ENCODE results near the gene ZNF410.

The ZNF410 gene

GRCh38 chr14:73878436-73878835 lies 8.2 kb upstream of the ZNF410 start:
- Histone ChIP-seq H2AFZ (ENCODE audit: low read depth, low read length) (no peak overlapping the region), H3K4me3 (ENCODE audit: low read depth in 1 of 2, low read length in 2 of 2) (no peak overlapping the region), H3K27ac (ENCODE audit: low read length) (no peak overlapping the region), H3K9me3 (ENCODE audit: insufficient read depth, low read length, severe bottlenecking) (no peaks in the 10 kb centered on the region), H3K4me2 (ENCODE audit: insufficient read depth, low read length) (no peak overlapping the region), H4K20me1 (ENCODE audit: insufficient read depth, low read length) (no peaks in the 10 kb centered on the region), H3K9ac (ENCODE audit: low read depth, low read length) (no peak overlapping the region), H3K27me3 (ENCODE audit: insufficient read depth, low read length, poor library complexity) (no peaks in the 10 kb centered on the region), H3K79me2 (ENCODE audit: insufficient read depth, low read length) (no peaks in the 10 kb centered on the region), H3K36me3 (ENCODE audit: insufficient read depth, low read length) (no peaks in the 10 kb centered on the region), H3K4me1 (ENCODE audit: insufficient read depth, low read length) (no peaks in the 10 kb centered on the region)
- TF ChIP-seq CTCF (IDR thresholded peaks at IDR 0.05; ENCODE audit: borderline replicate concordance, extremely low read depth, low read length, poor library complexity, severe bottlenecking) = no peak
- no peak for TF ChIP-seq EZH2 (IDR thresholded peaks at IDR 0.05; ENCODE audit: borderline replicate concordance, low read depth, low read length, severe bottlenecking)
- no peak for ATAC-seq (ENCODE audit: insufficient read depth, low read depth)
- DNase-seq = no peak

GRCh38 chr14:73879027-73879426 lies 7.6 kb upstream of the ZNF410 start:
- Histone ChIP-seq H2AFZ (ENCODE audit: low read depth, low read length) (no peak overlapping the region), H3K27ac (ENCODE audit: low read length) (no peak overlapping the region), H3K79me2 (ENCODE audit: insufficient read depth, low read length) (no peaks in the 10 kb centered on the region), H3K4me1 (ENCODE audit: insufficient read depth, low read length) (no peaks in the 10 kb centered on the region), H3K4me3 (ENCODE audit: low read depth in 1 of 2, low read length in 2 of 2) (no peak overlapping the region), H3K9ac (ENCODE audit: low read depth, low read length) (no peak overlapping the region), H3K9me3 (ENCODE audit: insufficient read depth, low read length, severe bottlenecking) (no peaks in the 10 kb centered on the region), H4K20me1 (ENCODE audit: insufficient read depth, low read length) (no peaks in the 10 kb centered on the region), H3K4me2 (ENCODE audit: insufficient read depth, low read length) (no peak overlapping the region), H3K27me3 (ENCODE audit: insufficient read depth, low read length, poor library complexity) (no peaks in the 10 kb centered on the region), H3K36me3 (ENCODE audit: insufficient read depth, low read length) (no peaks in the 10 kb centered on the region)
- TF ChIP-seq EZH2 (IDR thresholded peaks at IDR 0.05; ENCODE audit: borderline replicate concordance, low read depth, low read length, severe bottlenecking) = no peak
- no peak for TF ChIP-seq CTCF (IDR thresholded peaks at IDR 0.05; ENCODE audit: borderline replicate concordance, extremely low read depth, low read length, poor library complexity, severe bottlenecking)
- DNase-seq (no peak), ATAC-seq (ENCODE audit: insufficient read depth, low read depth) (no peak)

GRCh38 chr14:73884438-73885190 lies 2.0 kb upstream of the ZNF410 start:
- no peaks in the 10 kb centered on the region; the same call in 1 of the 2 replicates for H3K36me3 ChIP-seq (ENCODE audit: insufficient read depth, low read length)
- H3K9me3 ChIP-seq (ENCODE audit: insufficient read depth, low read length, severe bottlenecking) = no peaks in the 10 kb centered on the region
- DNase-seq (no peak), ATAC-seq (ENCODE audit: insufficient read depth, low read depth) (no peak)
- peaks cover 38% of the 10 kb centered on the region for H3K4me1 ChIP-seq (ENCODE audit: insufficient read depth, low read length)
- H3K4me3 ChIP-seq (ENCODE audit: low read depth in 1 of 2, low read length in 2 of 2) = no peak overlapping the region; a peak in 1 of 4 replicates
- no peak overlapping the region for H3K27ac ChIP-seq (ENCODE audit: low read length)
- H3K79me2 ChIP-seq (ENCODE audit: insufficient read depth, low read length) = peaks cover 44% of the 10 kb centered on the region
- H3K9ac ChIP-seq (ENCODE audit: low read depth, low read length) = no peak overlapping the region
- TF ChIP-seq CTCF (IDR thresholded peaks at IDR 0.05; ENCODE audit: borderline replicate concordance, extremely low read depth, low read length, poor library complexity, severe bottlenecking) = no peak
- TF ChIP-seq EZH2 (IDR thresholded peaks at IDR 0.05; ENCODE audit: borderline replicate concordance, low read depth, low read length, severe bottlenecking) = no peak
- H4K20me1 ChIP-seq (ENCODE audit: insufficient read depth, low read length) = peaks cover 4% of the 10 kb centered on the region; the same call in 1 of the 2 replicates
- peak overlapping the region; percentile 69 for H3K4me2 ChIP-seq (ENCODE audit: insufficient read depth, low read length)
- no peak overlapping the region for H2AFZ ChIP-seq (ENCODE audit: low read depth, low read length)
- no peaks in the 10 kb centered on the region for H3K27me3 ChIP-seq (ENCODE audit: insufficient read depth, low read length, poor library complexity)

All from DND-41 (cell line).